Purkinje cell (primary cell): ENCODE results near the gene FLRT2. TPM values are rescaled to one million over a fixed set of nuclear protein-coding genes. Genes with fewer than 3 reads are reported as not detected.

Experiments
- polyA plus RNA-seq: library from polyadenylated mRNA; unstranded; fragments of >200 nt; fragmentation: Nextera tagmentation; gene quantifications from 2 replicates; pipeline ENCODE4 v1.2.1, GENCODE V29; 2014

The FLRT2 gene, protein sequence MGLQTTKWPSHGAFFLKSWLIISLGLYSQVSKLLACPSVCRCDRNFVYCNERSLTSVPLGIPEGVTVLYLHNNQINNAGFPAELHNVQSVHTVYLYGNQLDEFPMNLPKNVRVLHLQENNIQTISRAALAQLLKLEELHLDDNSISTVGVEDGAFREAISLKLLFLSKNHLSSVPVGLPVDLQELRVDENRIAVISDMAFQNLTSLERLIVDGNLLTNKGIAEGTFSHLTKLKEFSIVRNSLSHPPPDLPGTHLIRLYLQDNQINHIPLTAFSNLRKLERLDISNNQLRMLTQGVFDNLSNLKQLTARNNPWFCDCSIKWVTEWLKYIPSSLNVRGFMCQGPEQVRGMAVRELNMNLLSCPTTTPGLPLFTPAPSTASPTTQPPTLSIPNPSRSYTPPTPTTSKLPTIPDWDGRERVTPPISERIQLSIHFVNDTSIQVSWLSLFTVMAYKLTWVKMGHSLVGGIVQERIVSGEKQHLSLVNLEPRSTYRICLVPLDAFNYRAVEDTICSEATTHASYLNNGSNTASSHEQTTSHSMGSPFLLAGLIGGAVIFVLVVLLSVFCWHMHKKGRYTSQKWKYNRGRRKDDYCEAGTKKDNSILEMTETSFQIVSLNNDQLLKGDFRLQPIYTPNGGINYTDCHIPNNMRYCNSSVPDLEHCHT
- 0.14 and 4.9 TPM in 2 replicates for polyA plus RNA-seq

DNA sequence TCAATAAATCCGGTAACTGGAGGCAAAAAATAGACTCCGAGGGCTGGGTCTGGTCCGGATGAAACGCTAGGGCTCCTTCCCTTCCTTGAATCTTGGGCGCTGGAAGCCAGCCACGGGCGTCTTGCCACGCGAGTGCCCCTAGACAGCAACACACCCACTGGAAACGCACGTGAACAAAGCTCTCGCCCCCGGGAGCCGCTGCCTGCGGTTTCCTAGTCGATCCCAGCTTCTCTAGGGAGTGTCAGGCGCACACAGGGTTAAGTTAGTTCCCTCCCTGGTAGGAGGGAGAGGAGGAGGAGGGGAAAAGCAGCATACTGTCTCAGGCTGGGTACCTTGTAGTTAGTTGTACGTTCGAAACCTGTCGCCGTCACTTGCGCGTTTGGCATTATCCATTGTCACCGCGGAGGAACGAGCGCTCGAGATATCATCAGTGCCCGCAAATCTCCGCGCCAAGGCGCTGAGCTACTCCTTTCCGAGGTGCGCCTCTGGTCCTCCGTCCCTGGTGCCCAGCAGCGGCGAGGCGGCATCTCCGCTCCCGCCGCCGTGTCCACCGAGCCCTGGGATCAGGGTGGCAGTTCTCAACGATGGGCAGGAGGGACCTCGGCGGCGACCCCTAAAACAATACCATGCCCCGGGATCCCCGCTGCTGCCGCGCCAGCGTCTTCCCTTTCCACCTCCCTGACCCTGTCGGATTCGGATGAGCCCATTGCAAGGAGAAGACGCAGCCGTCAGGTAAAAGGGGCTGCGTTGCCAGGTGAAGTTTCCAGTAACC, at the start of gene FLRT2:
TSS of gene FLRT2 (plus strand) at position 342 of the 772 bp plus-strand sequence. CDS start 91,371 bp downstream, outside the sequence.

